GM19238 (cell line): Measurements from ENCODE around the gene ATXN10.

ENCODE experiments used
- DNase-seq: peaks from one replicate; pipeline ENCODE4 v3.0.0; 2011; ENCODE audit warnings: low spot score; ENCODE audit not compliant: insufficient read length

Gene ATXN10

DNA sequence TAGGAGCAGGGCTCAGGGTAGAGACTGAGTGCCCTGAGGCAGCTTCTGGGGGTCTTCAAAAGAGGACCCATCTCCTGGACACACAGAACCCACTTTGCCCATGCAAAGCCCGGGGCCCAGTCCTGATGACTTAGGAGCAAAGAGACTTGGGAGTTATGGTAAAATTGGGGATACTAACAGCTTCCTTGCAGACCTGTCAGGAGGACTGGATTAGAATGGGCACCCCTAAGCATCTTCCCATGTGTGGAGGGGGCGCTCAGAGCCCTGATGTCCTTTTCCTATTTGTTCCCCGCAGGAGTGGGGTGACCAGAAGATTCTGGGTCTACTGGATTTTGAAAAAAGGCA is 205.4 kb downstream of the ATXN10 start:
- DNase-seq, result no peak

- DNase-seq, result no peak
These were observed 206.0 kb downstream of the ATXN10 start for GRCh38 chr22:45877651-45878050.

DNA sequence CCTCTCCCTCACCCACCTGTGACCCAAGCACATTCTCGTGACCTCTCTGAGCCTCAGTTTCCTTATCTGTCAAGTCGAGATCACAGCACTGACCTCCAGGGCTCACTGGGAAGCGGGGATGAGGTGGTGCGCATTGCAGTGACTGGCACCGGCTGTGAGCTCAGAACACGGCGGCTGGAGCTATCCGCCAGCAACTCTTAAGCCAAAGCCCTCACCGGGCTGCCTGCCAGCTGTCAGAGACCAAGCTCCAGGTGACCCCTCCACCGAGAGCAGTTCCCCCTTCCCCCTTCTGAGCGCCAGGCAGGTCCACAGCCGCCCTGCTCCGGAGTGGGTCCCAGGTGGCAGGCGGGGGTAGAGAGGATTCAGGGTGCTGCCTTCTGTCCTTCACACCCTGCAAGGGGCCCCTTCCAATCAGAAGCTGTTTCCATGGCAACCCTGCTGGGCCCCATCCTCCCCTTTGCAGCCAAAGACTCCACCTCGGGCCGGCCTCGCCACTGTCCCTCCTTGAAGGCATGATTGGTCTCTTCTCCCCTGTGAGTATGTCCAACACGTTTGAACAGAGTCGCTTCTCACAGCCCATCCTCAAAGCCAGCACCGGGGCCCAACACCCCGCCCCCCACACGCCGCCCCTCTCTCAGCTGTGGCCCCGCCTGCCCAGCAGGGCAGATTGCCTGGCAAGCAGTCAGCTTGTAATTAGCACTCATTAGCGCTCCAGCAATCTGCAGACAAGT is 206.6 kb downstream of the ATXN10 start:
- no peak for DNase-seq

DNA sequence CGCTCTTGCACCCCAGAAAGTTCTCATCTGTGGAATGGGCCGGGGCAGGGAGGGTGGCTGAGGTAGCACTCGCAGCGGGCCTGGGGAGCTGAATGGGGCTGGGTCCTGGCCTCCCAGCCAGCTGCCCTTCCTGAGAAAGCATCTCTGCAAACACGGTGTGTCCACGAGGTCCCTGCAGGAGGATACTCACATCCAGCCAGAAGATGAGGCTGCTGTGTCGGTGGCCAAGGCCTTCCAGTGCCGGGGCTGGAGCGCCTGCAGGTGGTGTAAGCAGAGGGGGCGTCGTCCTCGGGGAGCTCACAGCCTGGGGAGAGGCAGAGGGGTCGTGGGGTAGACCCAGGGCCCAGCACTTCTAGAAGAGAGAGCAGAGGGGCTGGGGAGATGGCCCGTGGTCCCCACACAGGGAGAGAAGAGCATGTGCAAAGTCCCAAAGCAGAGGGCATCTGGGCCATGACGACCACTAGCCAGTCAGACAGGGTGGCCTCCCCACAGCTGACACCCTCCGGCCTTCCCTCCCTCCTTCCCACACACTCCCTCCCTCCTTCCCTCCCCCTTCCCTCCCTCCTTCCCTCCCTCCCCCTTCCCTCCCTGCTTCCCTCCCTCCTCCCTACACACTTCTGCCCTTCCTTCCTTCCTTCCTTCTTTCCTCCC is 207.4 kb downstream of the ATXN10 start:
- no peak for DNase-seq

- no peak for DNase-seq
These were observed 207.9 kb downstream of the ATXN10 start for GRCh38 chr22:45879552-45879949.

GRCh38 chr22:45880091-45880715 is 208.6 kb downstream of the ATXN10 start:
- DNase-seq, result no peak

GRCh38 chr22:45880716-45881523 is 209.3 kb downstream of the ATXN10 start:
- DNase-seq, result no peak

DNA sequence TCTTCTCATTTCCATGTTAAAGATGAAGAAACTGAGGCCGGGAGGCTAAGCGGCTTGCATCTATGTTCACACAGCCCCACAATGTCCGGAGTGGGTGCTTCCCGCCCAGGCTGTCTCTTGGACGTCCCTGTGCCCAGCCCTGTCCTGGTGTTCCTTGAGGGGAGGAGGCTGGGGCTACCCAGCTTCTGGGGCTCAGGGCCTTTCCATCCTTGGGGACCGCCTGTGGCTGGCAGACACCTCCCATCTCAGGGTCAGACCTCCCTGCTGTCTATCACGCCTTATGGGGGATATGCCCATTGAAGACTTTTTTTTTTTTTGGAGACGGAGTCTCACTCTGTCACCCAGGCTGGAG is 209.9 kb downstream of the ATXN10 start:
- no peak for DNase-seq

DNA sequence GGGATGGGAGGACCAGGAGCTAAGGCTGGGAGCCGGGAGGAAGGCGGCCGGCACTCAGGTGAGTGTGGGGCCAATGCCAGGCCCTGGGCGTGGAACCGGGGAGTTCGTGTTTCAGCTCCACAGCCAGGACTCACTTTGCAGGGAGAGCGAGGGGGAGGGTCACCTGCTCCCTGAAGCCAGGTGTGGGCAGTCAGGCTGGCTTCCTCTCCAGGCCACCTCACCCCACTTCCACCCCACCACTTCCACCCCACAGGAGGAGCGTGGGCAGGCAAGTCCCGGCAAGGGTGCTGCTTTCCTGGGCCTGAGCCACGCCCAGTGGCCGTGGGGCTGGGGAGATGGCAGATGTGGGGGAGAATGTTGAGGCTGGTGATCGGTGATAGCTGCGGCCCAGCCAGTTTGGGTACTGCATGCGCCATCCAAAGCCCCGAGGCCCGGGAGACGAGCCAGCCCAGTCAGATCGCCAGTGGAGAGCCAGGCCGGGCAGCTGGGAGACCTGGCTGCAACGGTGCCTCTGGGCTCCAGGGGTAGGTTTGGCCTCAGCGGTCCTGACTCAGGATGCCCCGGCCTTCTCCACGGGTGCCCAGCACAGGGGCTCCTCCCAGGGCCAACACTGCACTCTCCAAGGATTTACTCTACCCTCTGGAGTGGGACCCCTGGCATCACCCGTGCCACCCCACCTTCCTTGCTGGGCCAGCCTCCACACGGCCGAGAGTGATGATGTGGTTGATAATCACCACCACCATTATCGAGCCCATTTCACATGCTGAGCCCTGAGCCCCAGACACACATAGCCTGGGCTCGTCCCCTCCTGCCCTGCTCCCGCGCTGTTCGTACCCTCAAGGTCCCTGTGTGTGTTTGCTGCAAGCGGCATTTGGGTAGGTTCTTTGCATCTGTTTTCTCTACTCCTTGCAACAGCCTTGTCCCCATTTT is 211.5 kb downstream of the ATXN10 start:
- no peak for DNase-seq

DNA sequence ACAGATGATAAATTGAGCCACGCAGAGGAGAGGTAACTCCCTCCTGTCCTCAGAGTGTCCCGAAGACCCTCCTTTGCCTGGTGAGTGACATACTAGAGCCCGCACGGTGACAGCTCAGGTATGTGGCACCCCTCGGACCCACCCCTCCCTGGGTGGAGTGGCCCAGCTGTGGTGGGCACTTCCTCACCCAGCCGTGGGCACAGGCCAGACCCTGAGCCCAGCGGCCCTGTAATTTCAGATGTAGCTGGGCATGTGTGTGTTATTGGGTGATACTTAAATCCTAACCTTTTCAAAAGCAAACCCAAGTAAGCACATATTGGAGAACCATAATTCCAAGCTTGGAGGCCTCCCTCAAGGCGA is 212.2 kb downstream of the ATXN10 start:
- no peak for DNase-seq

- no peak for DNase-seq
These were observed 212.8 kb downstream of the ATXN10 start for GRCh38 chr22:45884201-45885062.

DNA sequence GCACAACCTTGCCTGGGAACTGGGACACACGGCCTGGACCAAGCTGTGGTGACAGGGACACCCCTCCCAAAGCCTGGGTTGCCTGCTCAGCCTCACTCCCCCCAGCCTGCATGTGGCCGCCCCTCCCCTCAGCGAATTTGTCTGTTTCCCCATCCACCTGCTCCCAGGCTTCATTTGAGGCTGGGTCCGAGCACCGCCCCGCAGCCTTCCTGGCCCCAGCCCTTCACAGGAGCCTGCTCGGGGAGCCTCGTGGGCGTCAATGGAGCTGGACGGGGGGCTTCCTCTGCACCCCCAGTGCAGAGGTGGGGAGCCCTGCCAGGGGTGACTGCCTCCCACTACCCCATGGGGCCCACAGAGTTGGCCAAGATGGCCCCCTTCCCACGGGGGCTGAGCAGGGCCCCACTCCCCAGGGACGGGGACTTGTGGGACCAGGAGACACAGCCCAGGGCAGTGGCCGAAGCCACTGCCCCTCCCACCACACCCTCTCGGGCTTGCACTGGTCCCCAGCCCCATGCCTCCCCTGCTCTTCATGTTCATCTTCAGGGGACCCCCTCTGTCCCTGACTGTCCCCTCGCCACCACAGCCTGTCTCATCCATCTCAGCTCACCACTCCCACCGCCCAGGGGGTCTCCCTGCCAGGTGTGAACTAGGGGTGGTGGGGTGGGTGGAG is 213.7 kb downstream of the ATXN10 start:
- DNase-seq, result no peak

- no peak for DNase-seq
These were observed 214.3 kb downstream of the ATXN10 start for GRCh38 chr22:45885941-45886395.

GRCh38 chr22:45886540-45886939 is 214.9 kb downstream of the ATXN10 start:
- DNase-seq, result no peak

GRCh38 chr22:45887202-45888131 is 215.8 kb downstream of the ATXN10 start:
- DNase-seq, result no peak

- no peak for DNase-seq
These were observed 216.8 kb downstream of the ATXN10 start for GRCh38 chr22:45888221-45889092.

- DNase-seq, result no peak
These were observed 217.5 kb downstream of the ATXN10 start for GRCh38 chr22:45889093-45889538.
